Esophagus muscularis mucosa (tissue), 4 donors: ENCODE measurements around the gene PTPRU.

ENCODE experiments used
- CTCF ChIP-seq, 3 experiments: fragments of 200-600 bp in 2 of 3; fragments of 450-650 bp in 1 of 3; sonication (generic) in 2 of 3; IDR thresholded peaks; one replicate each; pipeline ENCODE4 v1.5.1; 2017 to 2019; ENCODE audit warnings: antibody characterized with exemption in 3 of 3, mild to moderate bottlenecking in 2 of 3, moderate library complexity in 1 of 3
- EP300 ChIP-seq: sonication (generic); formaldehyde crosslinking; IDR thresholded peaks from one replicate; pipeline ENCODE4 v1.6.1; 2017; ENCODE audit warnings: antibody characterized with exemption
- POLR2A ChIP-seq: fragments of 450-650 bp; IDR thresholded peaks from one replicate; pipeline ENCODE4 v1.6.1; 2017; ENCODE audit warnings: antibody characterized with exemption, moderate library complexity, mild to moderate bottlenecking, low read depth

GRCh38 chr1:29266912-29267311, 30.6 kb downstream of the PTPRU start:
- no peak for TF ChIP-seq POLR2A
- TF ChIP-seq CTCF (IDR thresholded peaks at IDR 0.05), result no peak
- TF ChIP-seq EP300, result no peak
